MM.1S (cell line): Measurements from ENCODE around the gene CBLB.

ENCODE experiments used
- DNase-seq: peaks from one replicate; pipeline ENCODE4 v3.0.0-alpha.2; 2015
- H2AFZ ChIP-seq: fragments of 300-600 bp; sonication (generic); 2 replicates; pipeline ENCODE4 v1.6.0; 2016; ENCODE audit warnings: antibody characterized with exemption, low read length
- H3F3A ChIP-seq: fragments of 300-600 bp; sonication (generic); 2 replicates; pipeline ENCODE4 v1.6.1; 2016; ENCODE audit warnings: mild to moderate bottlenecking, antibody characterized with exemption, low read length, moderate library complexity, mixed read lengths; ENCODE audit not compliant: insufficient read depth
- H3K27ac ChIP-seq: fragments of 300-600 bp; sonication (generic); 2 replicates; pipeline ENCODE4 v1.5.1; 2016; ENCODE audit warnings: mild to moderate bottlenecking, low read length
- H3K27me3 ChIP-seq: fragments of 300-600 bp; sonication (generic); replicated peaks from 2 replicates; pipeline ENCODE4 v1.6.0; 2016; ENCODE audit warnings: low read length; ENCODE audit not compliant: insufficient read depth
- H3K36me3 ChIP-seq: fragments of 300-600 bp; sonication (generic); replicated peaks from 2 replicates; pipeline ENCODE4 v1.6.1; 2016; ENCODE audit warnings: mild to moderate bottlenecking, low read length, mixed read lengths; ENCODE audit not compliant: insufficient read depth
- H3K4me1 ChIP-seq: fragments of 300-600 bp; sonication (generic); 2 replicates; pipeline ENCODE4 v1.6.1; 2016; ENCODE audit warnings: low read length, mixed read lengths
- H3K4me2 ChIP-seq: fragments of 300-600 bp; sonication (generic); 2 replicates; pipeline ENCODE4 v1.6.0; 2016; ENCODE audit warnings: low read depth, low read length
- H3K4me3 ChIP-seq: fragments of 300-600 bp; sonication (generic); 2 replicates; pipeline ENCODE4 v1.5.1; 2016; ENCODE audit warnings: low read length, mixed read lengths
- H3K79me2 ChIP-seq: fragments of 300-600 bp; sonication (generic); 2 replicates; pipeline ENCODE4 v1.6.1; 2016; ENCODE audit warnings: mixed run types, low read length, mixed read lengths
- H3K9ac ChIP-seq: fragments of 300-600 bp; sonication (generic); 2 replicates; pipeline ENCODE4 v1.6.1; 2016; ENCODE audit warnings: low read length, mixed read lengths
- H3K9me2 ChIP-seq: fragments of 300-600 bp; sonication (generic); replicated peaks from 2 replicates; pipeline ENCODE4 v1.6.1; 2016; ENCODE audit warnings: mild to moderate bottlenecking, low read length, mixed read lengths; ENCODE audit not compliant: insufficient read depth
- H3K9me3 ChIP-seq: fragments of 300-600 bp; sonication (generic); replicated peaks from 2 replicates; pipeline ENCODE4 v1.6.1; 2016; ENCODE audit warnings: mild to moderate bottlenecking, low read length, mixed read lengths; ENCODE audit not compliant: insufficient read depth
- H4K20me1 ChIP-seq: fragments of 300-600 bp; sonication (generic); 2 replicates; pipeline ENCODE4 v1.6.1; 2016; ENCODE audit warnings: mild to moderate bottlenecking, low read length, moderate library complexity, mixed read lengths; ENCODE audit not compliant: insufficient read depth
- EZH2 ChIP-seq: fragments of 300-600 bp; sonication (generic); optimal IDR thresholded peaks from 2 replicates; pipeline ENCODE3; 2017; ENCODE audit warnings: low read depth, mild to moderate bottlenecking, antibody characterized with exemption, low read length, mixed read lengths
- EZH2phosphoT487 ChIP-seq: fragments of 300-600 bp; sonication (generic); IDR thresholded peaks from 2 replicates; pipeline ENCODE4 v1.6.1; 2018; ENCODE audit warnings: antibody characterized with exemption, low read length
- TF ChIP-seq, protein P1 (sequence below): fragments of 300-600 bp; sonication (generic); IDR thresholded peaks from 2 replicates; pipeline ENCODE4 v1.5.1; 2016; ENCODE audit warnings: antibody characterized with exemption, low read length, mixed read lengths

The CBLB gene

DNA sequence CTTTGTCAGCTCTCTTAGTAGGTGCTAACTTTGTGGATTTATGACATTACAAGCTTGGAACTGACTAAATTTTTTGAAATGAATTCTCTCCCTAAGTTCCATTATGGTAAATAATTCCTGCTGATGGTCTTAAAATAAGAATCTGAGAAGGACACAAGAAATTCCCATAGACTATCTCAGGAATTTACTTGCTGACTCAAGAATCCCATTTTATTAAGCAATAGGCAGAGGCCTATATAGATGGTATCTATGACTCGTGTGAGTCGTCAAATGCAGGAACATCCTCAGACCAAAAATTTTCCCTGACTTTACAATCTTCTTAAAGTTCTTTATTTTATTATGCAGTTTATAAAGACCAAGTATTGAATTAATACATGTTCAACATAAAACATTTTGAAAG, 30.7 kb upstream of the CBLB start:
- Histone ChIP-seq H3K9me2 (no peaks in the 10 kb centered on the region), H2AFZ (no peak overlapping the region), H3K27ac (no peak overlapping the region), H3K4me1 (no peaks in the 10 kb centered on the region), H3K4me3 (no peak overlapping the region), H3K9ac (no peak overlapping the region), H3K27me3 (no peaks in the 10 kb centered on the region), H3K79me2 (no peaks in the 10 kb centered on the region), H3K36me3 (no peaks in the 10 kb centered on the region), H3K9me3 (no peaks in the 10 kb centered on the region), H3K4me2 (no peak overlapping the region), H3F3A (no peaks in the 10 kb centered on the region), H4K20me1 (no peaks in the 10 kb centered on the region)
- no peak for DNase-seq
- TF ChIP-seq, protein P1, sequence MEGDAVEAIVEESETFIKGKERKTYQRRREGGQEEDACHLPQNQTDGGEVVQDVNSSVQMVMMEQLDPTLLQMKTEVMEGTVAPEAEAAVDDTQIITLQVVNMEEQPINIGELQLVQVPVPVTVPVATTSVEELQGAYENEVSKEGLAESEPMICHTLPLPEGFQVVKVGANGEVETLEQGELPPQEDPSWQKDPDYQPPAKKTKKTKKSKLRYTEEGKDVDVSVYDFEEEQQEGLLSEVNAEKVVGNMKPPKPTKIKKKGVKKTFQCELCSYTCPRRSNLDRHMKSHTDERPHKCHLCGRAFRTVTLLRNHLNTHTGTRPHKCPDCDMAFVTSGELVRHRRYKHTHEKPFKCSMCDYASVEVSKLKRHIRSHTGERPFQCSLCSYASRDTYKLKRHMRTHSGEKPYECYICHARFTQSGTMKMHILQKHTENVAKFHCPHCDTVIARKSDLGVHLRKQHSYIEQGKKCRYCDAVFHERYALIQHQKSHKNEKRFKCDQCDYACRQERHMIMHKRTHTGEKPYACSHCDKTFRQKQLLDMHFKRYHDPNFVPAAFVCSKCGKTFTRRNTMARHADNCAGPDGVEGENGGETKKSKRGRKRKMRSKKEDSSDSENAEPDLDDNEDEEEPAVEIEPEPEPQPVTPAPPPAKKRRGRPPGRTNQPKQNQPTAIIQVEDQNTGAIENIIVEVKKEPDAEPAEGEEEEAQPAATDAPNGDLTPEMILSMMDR = no peak
- TF ChIP-seq EZH2 (no peak), EZH2phosphoT487 (no peak)

DNA sequence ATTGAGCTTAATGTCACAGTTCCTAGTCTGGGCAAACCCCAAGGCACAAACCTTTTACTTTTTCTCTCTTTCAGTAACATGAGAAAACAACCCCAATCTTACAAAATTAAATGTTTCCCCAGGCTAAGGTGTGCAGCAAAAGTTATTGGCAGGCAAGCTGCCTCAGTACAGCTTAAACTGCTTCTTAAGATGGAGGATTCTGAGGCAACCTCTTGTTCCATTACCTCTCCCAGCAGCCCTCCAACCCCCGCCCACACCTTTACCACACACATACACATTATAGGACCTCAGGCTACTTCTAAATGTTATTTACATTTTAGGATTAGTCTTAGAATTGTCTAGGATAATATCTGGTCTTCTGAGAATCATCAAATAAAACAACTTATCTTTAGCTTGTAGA, 22.3 kb upstream of the CBLB start:
- no peak overlapping the region for H2AFZ ChIP-seq

GRCh38 chr3:105888621-105889579, 20.1 kb upstream of the CBLB start:
- no peaks in the 10 kb centered on the region for H3F3A ChIP-seq
- no peaks in the 10 kb centered on the region for H3K9me2 ChIP-seq
- H3K27ac ChIP-seq = no peak overlapping the region
- H4K20me1 ChIP-seq = no peaks in the 10 kb centered on the region
- no peak for DNase-seq
- no peaks in the 10 kb centered on the region for H3K4me1 ChIP-seq
- no peaks in the 10 kb centered on the region for H3K79me2 ChIP-seq
- no peak overlapping the region for H3K4me2 ChIP-seq
- H2AFZ ChIP-seq = no peak overlapping the region
- H3K9me3 ChIP-seq = no peaks in the 10 kb centered on the region
- no peak overlapping the region for H3K9ac ChIP-seq
- H3K4me3 ChIP-seq = no peak overlapping the region
- H3K36me3 ChIP-seq = no peaks in the 10 kb centered on the region
- TF ChIP-seq EZH2 = no peak
- no peak for TF ChIP-seq EZH2phosphoT487
- TF ChIP-seq, protein P1 = no peak
- no peaks in the 10 kb centered on the region for H3K27me3 ChIP-seq

More for the DNA sequence above, 22.3 kb upstream of the CBLB start:
- H3K9me2 ChIP-seq = no peaks in the 10 kb centered on the region
- no peaks in the 10 kb centered on the region for H4K20me1 ChIP-seq
- no peaks in the 10 kb centered on the region for H3K9me3 ChIP-seq
- no peaks in the 10 kb centered on the region for H3K4me1 ChIP-seq
- no peaks in the 10 kb centered on the region for H3K79me2 ChIP-seq
- no peaks in the 10 kb centered on the region for H3K27me3 ChIP-seq
- H3F3A ChIP-seq = no peaks in the 10 kb centered on the region
- no peak overlapping the region for H3K27ac ChIP-seq
- no peak overlapping the region for H3K4me3 ChIP-seq
- TF ChIP-seq EZH2 (no peak), EZH2phosphoT487 (no peak)
- TF ChIP-seq, protein P1 = no peak
- no peak overlapping the region for H3K4me2 ChIP-seq
- no peak overlapping the region for H3K9ac ChIP-seq
- DNase-seq = no peak
- H3K36me3 ChIP-seq = no peaks in the 10 kb centered on the region
